K562 (cell line): ENCODE measurements around the gene TRIM62. TPM values are rescaled to one million over a fixed set of nuclear protein-coding genes. Genes with fewer than 3 reads are reported as not detected.

Source experiments
- ATAC-seq: fragments of 200-7000 bp; cut with Tn5 transposase; 3 replicates; pipeline ENCODE4 v1.9.1; 2020; ENCODE audit warnings: moderate library complexity
- BruUV-seq: library from RNA; stranded (reverse); fragments of 400-500 nt; replicated peaks from 2 replicates; lab custom pipeline; 2021; lab: Mats Ljungman, UMichigan
- CTCF ChIA-PET: fragments of 300-600 bp; formaldehyde crosslinking; extraction: SDS; loops from one replicate; lab custom pipeline; 2021; ENCODE audit warnings: low intra/inter-chr PET ratio; lab: Yijun Ruan, JAX
- POLR2A ChIA-PET: fragments of 300-600, 350-650 bp; sonication (Branson Sonifier 250); formaldehyde crosslinking; extraction: SDS; loops from one replicate; lab custom pipeline; 2021; ENCODE audit warnings: antibody characterized with exemption, inconsistent platforms; lab: Yijun Ruan, JAX
- DNase-seq, 4 experiments: peaks; one replicate each; pipeline versions ENCODE4 v3.0.0 to v3.0.0-alpha.2; 2011 to 2018; ENCODE audit warnings: low spot score in 3 of 4, mixed read lengths in 3 of 4; ENCODE audit errors: extremely low read depth in 1 of 4
- FAIRE-seq: peaks from 2 replicates; lab custom pipeline; 2011; peaks lifted over from hg19 to GRCh38; lab: Jason Lieb, UNC
- H2AFZ ChIP-seq: 2 replicates; pipeline ENCODE4 v1.6.0; 2011; ENCODE audit warnings: low read depth, low read length, control low read depth, inconsistent platforms
- H3K27ac ChIP-seq: fragments of 200-600 bp; 3 replicates; pipeline ENCODE4 v1.8.0; 2011; ENCODE audit warnings: low read depth, mild to moderate bottlenecking, control low read depth, inconsistent platforms, low read length, moderate library complexity, mixed read lengths; ENCODE audit errors: extremely low read depth
- H3K27me3 ChIP-seq, 2 experiments: fragments of 300-600 bp in 1 of 2; 2 replicates in 1 of 2; 3 replicates in 1 of 2; pipeline versions ENCODE4 v1.6.0 to v1.8.0; 2011; ENCODE audit warnings: inconsistent platforms in 2 of 2, low read length in 2 of 2, mild to moderate bottlenecking in 1 of 2, mixed read lengths in 1 of 2, moderate library complexity in 1 of 2; ENCODE audit not compliant: control insufficient read depth in 2 of 2, insufficient read depth in 2 of 2
- H3K36me3 ChIP-seq: fragments of 300-600 bp; 3 replicates; pipeline ENCODE4 v1.8.0; 2011; ENCODE audit warnings: mild to moderate bottlenecking, low read length, inconsistent platforms; ENCODE audit not compliant: control insufficient read depth, insufficient read depth
- H3K4me1 ChIP-seq, 2 experiments: fragments of 200-600 bp in 1 of 2; replicated peaks in 1 of 2; 2 replicates in 1 of 2; 3 replicates in 1 of 2; pipeline versions ENCODE4 v1.5.1 to v1.8.0; 2011; ENCODE audit warnings: inconsistent platforms in 2 of 2, low read length in 2 of 2, mild to moderate bottlenecking in 1 of 2, mixed read lengths in 1 of 2, moderate library complexity in 1 of 2; ENCODE audit not compliant: control insufficient read depth in 2 of 2, insufficient read depth in 2 of 2
- H3K4me2 ChIP-seq: 2 replicates; pipeline ENCODE4 v1.6.1; 2011; ENCODE audit warnings: low read length, control low read depth, inconsistent platforms, mixed read lengths; ENCODE audit not compliant: insufficient read depth
- H3K4me3 ChIP-seq: fragments of 200-600 bp; sonication (generic), shearing (Covaris generic); 2 replicates; pipeline ENCODE4 v1.5.1; 2016; ENCODE audit warnings: control low read depth, inconsistent platforms
- H3K79me2 ChIP-seq: fragments of 200-600 bp; 3 replicates; pipeline ENCODE4 v1.8.0; 2011; ENCODE audit warnings: low read length, inconsistent platforms; ENCODE audit not compliant: control insufficient read depth, insufficient read depth
- H3K9ac ChIP-seq, 2 experiments: 2 replicates each; pipeline versions ENCODE4 v1.6.0 to v1.6.1; 2011; ENCODE audit warnings: low read depth in 2 of 2, low read length in 2 of 2, control low read depth in 1 of 2, inconsistent platforms in 1 of 2, mild to moderate bottlenecking in 1 of 2, mixed read lengths in 1 of 2; ENCODE audit not compliant: insufficient read depth in 1 of 2
- H3K9me1 ChIP-seq: one replicate; pipeline ENCODE4 v1.6.0; 2011; ENCODE audit warnings: inconsistent platforms, mild to moderate bottlenecking, low read length, moderate library complexity; ENCODE audit not compliant: control insufficient read depth, insufficient read depth
- H3K9me3 ChIP-seq: replicated peaks from 2 replicates; pipeline ENCODE4 v1.5.1; 2011; ENCODE audit warnings: low read depth, low read length, inconsistent platforms; ENCODE audit not compliant: control insufficient read depth, insufficient read depth
- H4K20me1 ChIP-seq: replicated peaks from 2 replicates; pipeline ENCODE4 v1.6.1; 2011; ENCODE audit warnings: low read length, inconsistent platforms, mixed read lengths; ENCODE audit not compliant: control insufficient read depth, insufficient read depth
- CBFA2T2 ChIP-seq: fragments of 450-650 bp; conservative IDR thresholded peaks from 2 replicates; pipeline ENCODE4 v1.6.1; 2017; ENCODE audit warnings: mild to moderate bottlenecking
- FIP1L1 ChIP-seq: fragments of 200-400 bp; formaldehyde crosslinking; IDR thresholded peaks from 2 replicates; pipeline ENCODE4 v1.6.1; 2018; ENCODE audit warnings: mild to moderate bottlenecking, low read depth, low read length; ENCODE audit not compliant: poor library complexity, severe bottlenecking
- FOXA1 ChIP-seq: fragments of 450-650 bp; IDR thresholded peaks from 2 replicates; pipeline ENCODE4 v1.6.1; 2016; ENCODE audit warnings: mild to moderate bottlenecking, borderline replicate concordance
- GATAD2B ChIP-seq: fragments of 450-650 bp; IDR thresholded peaks from 2 replicates; pipeline ENCODE4 v1.6.1; 2017; ENCODE audit warnings: mild to moderate bottlenecking, borderline replicate concordance
- JUND ChIP-seq, 2 experiments: IDR thresholded peaks; 2 replicates in 1 of 2; 3 replicates in 1 of 2; pipeline ENCODE4 v1.6.1; 2011; ENCODE audit warnings: borderline replicate concordance in 2 of 2, low read depth in 2 of 2, low read length in 2 of 2, improper control_type of control experiment in 1 of 2, missing biosample characterization in 1 of 2, missing genetic modification characterization in 1 of 2, missing genetic modification reagents in 1 of 2
- KHSRP ChIP-seq: fragments of 450-650 bp; IDR thresholded peaks from 2 replicates; pipeline ENCODE4 v1.6.1; 2017
- LARP7 ChIP-seq: fragments of 450-650 bp; IDR thresholded peaks from 2 replicates; pipeline ENCODE4 v1.6.1; 2016
- NCOA2 ChIP-seq, 2 experiments: fragments of 450-650 bp; IDR thresholded peaks; 2 replicates each; pipeline ENCODE4 v1.6.1; 2018; ENCODE audit warnings: mild to moderate bottlenecking in 2 of 2, moderate library complexity in 1 of 2; ENCODE audit not compliant: partially characterized antibody in 2 of 2
- PCBP1 ChIP-seq: fragments of 200-400 bp; formaldehyde crosslinking; IDR thresholded peaks from 2 replicates; pipeline ENCODE4 v1.6.1; 2018; ENCODE audit warnings: mild to moderate bottlenecking, low read depth, low read length; ENCODE audit not compliant: poor library complexity, severe bottlenecking
- PRDM10 ChIP-seq: fragments of 450-650 bp; IDR thresholded peaks from 2 replicates; pipeline ENCODE4 v1.6.1; 2018; ENCODE audit not compliant: partially characterized antibody
- WGBS: fragments of 100-300 bp; shearing (Covaris generic); methylation state at CpG from one replicate; pipeline ENCODE4 v1.1.6; 2016; ENCODE audit warnings: low coverage, mixed read lengths; ENCODE audit not compliant: insufficient coverage; ENCODE audit errors: missing lambda C conversion rate; 5-methylcytosine and 5-hydroxymethylcytosine counted together
- in situ Hi-C: fragments of 300-500 bp; cut with MboI; formaldehyde crosslinking; loops from 4 replicates; pipeline ENCODE4 v1.15.0; 2018; ENCODE audit warnings: inconsistent platforms, mixed read lengths
- intact Hi-C: fragments of 100-400 bp; cut with micrococcal nuclease; formaldehyde crosslinking; loops from 2 replicates; pipeline ENCODE4 v1.14.2; 2022
- polyA plus RNA-seq, 8 experiments: library from polyadenylated mRNA; depleted of rRNA in 4 of 8; stranded (reverse) in 5 of 8; unstranded in 3 of 8; fragments of >200 nt; fragmentation: Nextera tagmentation in 2 of 8; fragmentation: Illumina TruSeq in 1 of 8; extraction: Ambion mirVana in 2 of 8; extraction: Trizol in 1 of 8; gene quantifications; 2 replicates each; pipeline versions ENCODE4 v1.2.1 to v1.2.3, GENCODE V29; 2011 to 2014; ENCODE audit warnings: inconsistent platforms in 1 of 8, missing spikeins in 1 of 8
- total RNA-seq, 7 experiments: library from RNA; depleted of rRNA in 6 of 7; stranded (reverse); fragments of >200 nt in 6 of 7; fragmentation: Illumina TruSeq in 2 of 7; extraction: Trizol in 2 of 7; gene quantifications; 2 replicates each; pipeline versions ENCODE4 v1.2.1 to v1.2.3, GENCODE V29; 2011 to 2021; ENCODE audit warnings: low replicate concordance in 1 of 7

Gene TRIM62
- total and polyA plus RNA-seq, 9 of the 15 experiments (the other 6 are each of a cell fraction or from before 2014, with no cell fraction given) = 0.18 to 2.3 (median 0.52) TPM

- H3K9me1 ChIP-seq = no peaks in the 10 kb centered on the region
- 3% methylated on average over 7 of the region's 7 CpGs for WGBS
- H3K9ac ChIP-seq = no peak overlapping the region
- intact Hi-C loops (loop anchor here (5.0 to 10.0 kb wide), 2 partner anchors 247 to 395 kb away; no protein-coding TSS in a partner anchor), in situ Hi-C loops (no loop called here)
- H2AFZ ChIP-seq = no peak overlapping the region
- FAIRE-seq = no peak
- H3K27ac ChIP-seq = no peak overlapping the region
- H3K9me3 ChIP-seq = no peaks in the 10 kb centered on the region
- ChIA-PET POLR2A (interaction anchor here (1.1 to 1.2 kb wide), 2 partner anchors 13 to 116 kb away, joined by 3 to 4 read pairs; no protein-coding TSS in a partner anchor), CTCF (no interaction called here)
- TF ChIP-seq FOXA1 (no peak), CBFA2T2 (no peak), FIP1L1 (no peak), LARP7 (no peak), KHSRP (no peak), PRDM10 (no peak), JUND (IDR thresholded peaks at IDR 0.05; ENCODE audit: borderline replicate concordance, low read depth, low read length) (no peak), JUND (tag; IDR thresholded peaks at IDR 0.05; ENCODE audit: borderline replicate concordance, low read depth, low read length) (no peak), GATAD2B (no peak), NCOA2 (IDR thresholded peaks at IDR 0.05; ENCODE audit: partially characterized antibody in 2 of 2) (no peak), PCBP1 (no peak)
- no TSS peak for BruUV-seq
- no peaks in the 10 kb centered on the region for H3K36me3 ChIP-seq
- peaks cover 0 to 7% of the 10 kb centered on the region in 2 experiments; a peak in 1 of 5 replicates for H3K27me3 ChIP-seq
- no peaks in the 10 kb centered on the region for H3K4me1 ChIP-seq
- DNase-seq = no peak
- no peaks in the 10 kb centered on the region; the same call in 1 of the 2 replicates for H4K20me1 ChIP-seq
- H3K79me2 ChIP-seq = no peaks in the 10 kb centered on the region
- H3K4me2 ChIP-seq = no peak overlapping the region
- no peak overlapping the region for H3K4me3 ChIP-seq
- no peak for ATAC-seq
These were observed 38.2 kb upstream of the TRIM62 start for GRCh38 chr1:33219886-33220661.
